GM19455 (cell line): ENCODE results near the gene DENND4A.
"Not testable (repeated sequence)": the region's sequence is repeated elsewhere in the genome, so short reads cannot be mapped to it uniquely, and the experiment has no call there.

ENCODE experiments used
- ATAC-seq: cut with Tn5 transposase; IDR thresholded peaks from one replicate; pipeline ENCODE4 v1.9.1; 2021; ENCODE audit not compliant: unreplicated experiment

The DENND4A gene

DNA sequence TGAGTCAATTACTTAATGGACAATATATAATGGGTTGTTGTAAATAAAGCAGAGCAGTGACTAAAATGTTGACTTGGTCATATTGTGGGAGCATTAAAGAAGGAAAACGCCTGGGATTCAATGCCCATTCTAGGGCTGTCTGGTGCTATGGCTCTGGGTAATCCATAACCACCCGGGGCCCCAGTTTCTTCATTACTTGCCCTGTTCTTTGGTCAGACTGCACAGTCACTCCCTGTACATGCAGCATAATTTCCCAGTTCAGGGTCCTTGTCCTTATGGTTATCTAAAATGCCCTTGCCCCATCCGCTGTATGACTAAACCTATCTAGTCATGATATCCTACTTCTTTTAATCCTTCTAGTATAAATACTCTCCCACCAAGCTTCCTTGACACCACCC lies 27.5 kb upstream of the DENND4A start:
- no peak for ATAC-seq

DNA sequence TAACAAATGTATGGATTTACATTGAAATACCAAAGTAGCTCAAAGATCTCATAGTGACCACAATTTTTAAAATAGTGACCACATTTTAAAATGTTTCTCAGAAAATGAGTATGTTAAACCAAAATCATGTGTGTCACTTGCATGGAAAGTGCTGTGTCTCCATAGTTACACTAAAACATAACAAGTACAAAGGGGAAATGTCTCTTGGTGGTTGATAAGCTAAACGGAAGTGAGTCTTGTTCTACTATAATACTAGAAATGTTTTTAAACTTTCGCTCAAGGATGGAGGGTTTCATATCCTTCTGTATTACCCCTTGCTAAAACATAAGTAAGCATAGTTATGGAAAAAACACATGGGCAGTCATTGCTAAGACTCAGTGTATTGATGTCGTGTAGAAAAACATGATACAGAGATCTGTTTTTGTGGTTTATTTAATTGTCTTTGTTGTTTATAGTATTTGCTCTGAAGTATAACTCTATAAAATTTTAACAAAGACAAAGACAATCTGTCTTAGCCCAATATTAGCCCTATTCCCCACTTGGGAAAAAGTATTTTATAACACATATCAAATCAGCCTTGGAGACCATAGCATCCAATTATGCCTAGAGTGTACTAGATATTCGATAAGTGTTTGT lies 27.0 kb upstream of the DENND4A start:
- peak; percentile 63 for ATAC-seq

DNA sequence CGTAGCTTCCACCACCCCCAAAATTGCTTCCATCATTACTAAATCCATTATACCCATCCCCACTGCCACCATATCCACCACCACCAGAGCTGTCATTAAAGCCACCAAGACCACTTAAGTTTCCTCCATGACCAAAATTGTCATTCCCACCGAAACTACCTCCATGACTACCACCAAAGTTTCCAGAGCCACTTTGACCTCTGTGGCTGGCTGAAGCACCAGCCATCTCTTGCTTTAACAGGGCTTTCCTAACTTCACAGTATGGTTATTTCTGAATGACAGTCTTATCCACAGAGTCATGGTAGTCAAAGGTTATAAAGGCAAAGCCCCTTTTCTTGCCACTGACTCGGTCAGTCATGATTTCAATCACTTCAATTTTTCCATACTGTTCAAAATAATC lies 24.3 kb upstream of the DENND4A start:
- ATAC-seq: no peak

DNA sequence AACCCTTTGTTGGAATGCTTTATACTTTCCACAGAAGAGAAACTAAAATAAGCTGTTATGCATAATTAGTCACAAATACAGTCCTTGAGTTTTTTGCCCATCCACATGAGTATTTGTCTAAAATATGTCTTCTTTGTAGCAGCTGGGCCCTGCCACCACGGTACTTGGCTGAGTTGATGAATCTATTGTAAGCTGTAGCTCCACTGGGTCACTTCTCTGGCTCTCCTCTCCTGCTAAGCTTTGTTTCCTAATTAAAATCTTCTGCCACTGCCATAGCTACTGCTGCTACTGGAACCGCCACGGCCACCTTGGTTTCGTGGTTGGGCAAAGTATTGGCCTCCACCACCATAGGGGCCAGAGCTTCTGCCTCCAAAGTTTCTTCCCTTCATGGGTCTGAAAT lies 23.9 kb upstream of the DENND4A start:
- ATAC-seq: not testable (repeated sequence)

DNA sequence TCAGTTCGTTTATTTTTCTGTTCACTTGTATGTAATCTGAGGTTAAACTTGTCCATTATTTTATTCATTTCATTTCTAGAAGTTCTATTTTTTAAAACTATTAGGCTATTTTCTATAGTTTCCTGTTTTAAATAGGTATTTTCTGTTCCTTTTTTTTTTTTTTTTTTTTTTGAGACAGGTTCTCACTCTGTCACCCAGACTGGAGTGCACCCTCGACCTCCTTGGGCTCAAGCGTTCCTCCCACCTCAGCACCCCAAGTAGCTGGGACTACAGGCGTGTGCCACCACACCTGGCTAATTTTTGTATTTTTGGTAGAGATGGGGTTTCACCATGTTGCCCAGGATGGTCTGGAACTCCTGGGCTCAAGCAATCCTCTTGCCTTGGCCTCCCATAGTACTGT lies 22.2 kb upstream of the DENND4A start:
- not testable (repeated sequence) for ATAC-seq

DNA sequence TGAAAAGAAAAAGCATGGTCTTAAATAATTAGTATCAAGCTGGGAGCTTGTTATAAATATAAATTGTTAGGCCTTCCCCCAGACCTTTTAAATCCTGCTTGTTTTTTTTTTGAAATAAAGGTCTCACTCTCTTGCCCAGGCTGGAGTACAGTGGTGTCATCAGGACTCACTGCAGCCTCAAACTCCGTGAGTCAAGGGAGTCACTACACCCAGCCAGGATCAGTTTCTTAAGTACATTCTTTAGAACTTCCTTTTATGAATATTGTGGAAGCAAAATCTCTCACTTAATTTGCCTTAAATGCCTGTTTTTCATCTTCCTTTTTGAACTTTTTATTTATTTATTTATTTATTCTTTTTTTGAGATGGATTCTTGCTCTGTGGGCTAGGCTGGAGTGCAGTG lies 20.8 kb upstream of the DENND4A start:
- ATAC-seq: no peak

DNA sequence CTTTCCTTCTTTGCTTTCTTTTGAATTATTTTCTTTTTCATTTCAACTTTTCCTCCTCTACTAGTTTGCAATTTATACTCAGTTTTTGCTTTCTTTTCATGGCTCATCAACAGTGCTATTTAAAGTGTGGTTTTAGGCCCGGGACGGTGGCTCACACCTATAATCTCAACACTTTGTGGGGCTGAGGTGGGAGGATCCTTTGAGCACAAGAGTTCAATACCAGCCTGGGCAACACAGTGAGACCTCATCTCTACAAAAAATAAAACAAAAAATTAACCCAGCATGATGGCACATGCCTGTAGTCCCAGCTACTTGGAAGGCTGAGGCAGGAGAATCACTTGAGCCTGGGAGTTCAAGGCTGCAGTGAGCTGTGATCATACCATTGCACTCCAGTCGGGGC lies 20.4 kb upstream of the DENND4A start:
- ATAC-seq: no peak

DNA sequence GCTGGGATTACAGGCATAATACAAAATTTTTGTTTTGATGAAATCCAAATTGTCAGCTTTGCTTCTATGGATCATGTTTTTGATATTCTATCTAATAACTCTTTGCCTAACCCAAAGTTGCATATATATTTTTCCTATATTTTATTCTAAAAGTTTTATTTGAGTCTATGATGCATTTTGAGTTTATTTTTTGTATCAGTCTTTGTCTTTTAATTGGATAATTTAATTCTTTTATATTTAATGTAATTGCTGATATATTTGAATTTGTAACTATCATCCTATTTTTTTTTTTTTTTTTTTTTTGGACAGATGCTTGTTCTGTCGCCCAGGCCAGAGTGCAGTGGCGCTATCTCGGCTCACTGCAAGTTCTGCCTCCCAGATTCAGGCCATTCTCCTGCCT lies 19.7 kb upstream of the DENND4A start:
- no peak for ATAC-seq

DNA sequence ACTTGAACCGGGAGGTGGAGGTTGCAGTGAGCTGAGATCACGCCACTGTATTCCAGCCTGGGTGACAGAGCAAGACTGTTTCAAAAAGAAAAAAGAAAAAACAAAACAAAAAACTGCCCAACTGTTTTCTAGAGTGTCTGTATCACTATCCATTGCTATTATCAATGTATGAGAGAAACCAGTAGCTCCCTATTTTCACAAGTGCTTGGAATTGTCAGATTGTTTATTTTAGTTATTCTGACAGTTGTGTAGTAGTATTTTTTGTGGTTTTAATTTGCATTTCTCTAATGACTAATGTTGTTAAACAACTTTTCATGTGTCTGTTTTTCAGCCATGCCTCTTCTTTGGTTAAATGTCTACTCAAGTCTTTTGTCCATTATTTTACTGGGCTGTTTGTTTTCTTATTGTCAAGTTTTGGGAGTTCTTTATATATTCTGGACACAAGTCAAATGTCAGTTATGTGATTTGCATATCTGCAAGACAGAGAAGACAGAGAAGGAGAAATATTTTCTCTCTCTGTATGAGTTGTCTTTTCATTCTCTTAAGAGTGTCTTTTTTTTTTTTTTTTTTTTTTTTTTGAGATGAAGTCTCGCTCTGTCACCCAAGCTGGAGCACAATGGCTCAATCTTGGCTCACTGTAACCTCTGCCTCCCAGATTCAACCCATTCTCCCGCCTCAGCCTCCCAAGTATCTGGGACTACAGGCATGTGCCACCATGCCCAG lies 19.1 kb upstream of the DENND4A start:
- ATAC-seq: not testable (repeated sequence)

DNA sequence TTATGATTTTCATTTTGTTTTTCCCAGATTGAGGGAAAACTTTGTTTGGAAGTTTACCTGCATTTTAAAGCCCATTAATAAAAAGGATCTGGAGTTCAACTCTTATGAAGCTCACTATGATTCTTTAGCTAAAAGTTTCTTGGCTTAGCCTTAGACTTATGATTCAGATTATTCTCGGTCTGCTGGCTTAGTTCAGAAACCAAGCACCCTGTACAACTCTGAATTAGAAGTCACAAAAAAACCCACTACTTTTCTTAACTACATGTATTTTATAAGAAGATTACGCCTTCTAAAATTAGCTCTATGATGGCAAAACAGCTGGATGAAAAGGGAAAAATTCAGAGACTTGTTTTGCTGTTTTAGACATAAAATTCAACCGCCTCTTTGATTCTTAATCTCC lies 14.3 kb upstream of the DENND4A start:
- no peak for ATAC-seq

DNA sequence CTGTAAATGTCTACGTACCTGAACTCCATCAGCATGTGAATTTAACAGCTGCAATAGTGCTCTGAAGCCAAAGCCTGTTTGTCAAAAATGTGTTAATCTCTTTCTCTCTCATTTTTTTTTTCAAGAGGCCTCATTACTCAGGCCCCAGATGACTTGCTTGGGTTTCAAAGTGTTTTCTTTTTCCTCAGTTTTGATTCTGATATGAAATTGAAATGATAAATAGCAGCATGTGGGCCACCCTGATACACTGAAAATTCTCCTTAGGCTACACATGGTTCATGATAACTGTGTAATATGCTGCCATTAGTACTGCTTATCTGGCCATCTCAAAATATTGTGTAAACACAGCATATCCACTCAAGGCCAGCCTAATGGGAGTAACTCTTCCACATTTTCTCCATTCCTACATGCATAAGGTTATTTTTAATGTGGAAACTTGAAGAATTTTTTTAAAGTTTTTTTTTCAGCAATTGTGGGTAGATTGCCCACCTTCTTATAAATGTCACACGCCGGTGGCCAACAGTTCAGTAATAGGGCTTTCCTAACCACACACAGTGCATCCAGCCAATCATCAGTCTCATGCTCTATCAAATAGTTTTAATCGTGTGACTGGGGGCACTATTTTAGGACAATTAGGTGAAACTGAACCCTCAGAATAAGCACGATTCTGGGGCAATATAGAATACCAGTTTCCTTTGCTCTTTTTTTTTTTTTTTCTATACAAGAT lies 13.1 kb upstream of the DENND4A start:
- ATAC-seq: no peak

DNA sequence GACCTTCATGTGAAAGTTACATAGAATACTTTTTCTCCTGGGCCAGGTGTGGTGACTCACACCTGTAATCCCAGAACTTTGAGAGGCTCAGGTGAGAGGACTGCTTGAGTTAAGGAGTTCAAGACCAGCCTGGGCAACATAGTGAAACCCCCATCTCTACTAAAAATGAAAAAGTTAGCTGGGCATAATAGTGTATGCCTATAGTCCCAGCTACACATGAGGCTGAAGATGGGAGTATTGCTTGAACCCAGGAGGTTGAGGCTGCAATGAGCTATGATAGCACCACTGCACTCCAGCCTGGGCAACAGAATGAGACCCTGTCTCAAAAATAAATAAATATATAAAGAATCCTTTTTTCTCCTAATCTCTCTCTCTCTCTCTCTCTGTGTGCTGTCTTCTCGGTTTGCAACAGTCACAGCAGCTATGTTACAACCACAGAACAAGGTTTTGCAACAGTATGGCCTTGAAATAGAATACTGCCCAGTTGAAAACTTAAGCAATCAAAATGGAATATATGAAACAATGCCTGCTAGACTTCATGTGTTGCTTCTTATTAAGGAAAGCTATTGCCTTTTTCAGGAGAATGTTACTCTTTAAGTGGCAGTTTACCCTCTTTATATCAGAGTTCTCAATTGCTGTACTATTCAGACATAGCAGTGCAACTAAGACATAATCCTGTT lies 12.3 kb upstream of the DENND4A start:
- no peak for ATAC-seq

DNA sequence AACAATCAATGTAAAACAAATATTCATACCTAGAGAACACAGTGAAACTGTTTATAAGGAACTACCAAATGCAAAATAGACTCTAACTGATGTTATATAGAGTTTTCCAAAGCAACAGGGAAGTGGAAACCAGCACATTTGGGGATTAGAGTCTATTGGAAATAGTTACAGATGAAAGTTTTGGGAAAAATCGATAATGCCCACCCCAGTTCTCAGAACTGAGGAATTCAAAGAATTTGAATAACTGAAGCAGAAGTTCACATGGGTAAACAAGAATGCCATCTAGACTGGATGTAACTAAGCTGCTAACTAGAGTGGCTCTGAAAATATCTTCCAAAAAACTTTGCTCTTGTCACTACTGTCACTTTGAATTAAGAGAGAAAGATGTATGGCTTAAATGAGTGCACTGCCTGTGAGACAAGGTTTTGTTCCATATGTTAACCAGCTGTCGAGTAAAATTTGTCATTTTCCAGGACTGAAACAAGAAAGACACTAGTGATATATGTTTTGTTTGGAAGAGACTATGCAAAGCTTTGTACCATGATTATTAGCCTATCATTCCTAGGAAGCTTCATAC lies 9.2 kb upstream of the DENND4A start:
- no peak for ATAC-seq

DNA sequence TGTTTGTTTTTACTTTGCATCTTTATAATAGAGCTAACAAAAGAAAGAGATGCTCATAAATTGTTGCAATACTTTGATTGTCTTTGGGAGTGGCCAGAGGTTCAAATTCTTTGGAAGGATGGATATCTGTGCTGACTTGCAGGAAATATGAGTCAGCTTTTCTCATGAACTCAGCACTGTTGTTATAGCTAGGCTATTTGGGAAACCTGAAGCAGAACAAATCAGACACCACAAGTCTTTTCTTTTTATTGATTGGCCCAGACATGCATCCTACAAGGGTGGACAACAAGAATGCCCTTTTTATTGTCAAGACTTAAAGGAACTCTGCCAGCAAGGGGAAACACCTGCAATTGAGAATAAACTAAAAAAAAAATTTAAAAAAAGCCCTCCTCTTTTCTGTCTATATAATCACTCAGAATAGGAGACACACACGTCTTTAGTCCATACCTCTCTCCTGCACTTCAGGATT lies 4.6 kb upstream of the DENND4A start:
- no peak for ATAC-seq

DNA sequence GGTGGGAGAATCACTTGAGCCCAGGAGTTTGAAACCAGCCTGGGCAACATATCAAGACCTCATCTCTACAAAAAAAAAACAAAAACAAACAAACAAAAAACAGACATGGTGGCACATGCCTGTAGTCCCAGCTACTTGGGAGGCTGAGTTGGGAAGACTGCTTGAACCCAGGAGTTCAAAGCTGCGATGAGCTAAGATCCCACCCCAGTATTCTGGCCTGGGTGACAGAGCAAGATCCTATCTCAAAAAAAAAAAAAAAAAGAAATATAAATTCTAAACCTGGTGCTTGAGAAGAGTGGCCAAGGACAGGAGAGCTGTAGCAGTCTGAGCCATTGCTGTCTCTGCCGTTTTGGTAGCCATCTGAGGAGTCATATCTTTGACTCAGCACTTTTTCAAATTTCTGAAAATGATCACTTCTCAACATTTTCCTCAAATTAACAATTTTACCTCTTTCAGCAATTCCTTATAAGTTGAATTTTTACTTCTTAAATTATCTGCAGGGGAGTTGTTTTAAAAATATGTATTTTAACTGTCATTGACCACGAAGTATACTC lies 3.6 kb upstream of the DENND4A start:
- no peak for ATAC-seq

DNA sequence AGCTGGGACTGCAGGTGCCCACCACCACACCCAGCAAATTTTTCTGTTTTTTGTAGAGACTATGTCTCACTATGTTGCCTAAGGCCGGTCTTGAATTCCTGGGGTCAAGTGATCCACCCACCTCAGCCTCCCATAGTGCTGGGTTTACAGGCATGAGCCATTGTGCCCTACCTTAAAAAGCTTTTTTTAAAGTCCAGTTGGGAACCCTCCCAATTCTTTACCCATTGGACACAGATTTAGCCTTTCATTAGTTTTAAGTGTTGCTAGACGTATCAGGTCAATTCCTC lies 1.7 kb upstream of the DENND4A start:
- no peak for ATAC-seq

DNA sequence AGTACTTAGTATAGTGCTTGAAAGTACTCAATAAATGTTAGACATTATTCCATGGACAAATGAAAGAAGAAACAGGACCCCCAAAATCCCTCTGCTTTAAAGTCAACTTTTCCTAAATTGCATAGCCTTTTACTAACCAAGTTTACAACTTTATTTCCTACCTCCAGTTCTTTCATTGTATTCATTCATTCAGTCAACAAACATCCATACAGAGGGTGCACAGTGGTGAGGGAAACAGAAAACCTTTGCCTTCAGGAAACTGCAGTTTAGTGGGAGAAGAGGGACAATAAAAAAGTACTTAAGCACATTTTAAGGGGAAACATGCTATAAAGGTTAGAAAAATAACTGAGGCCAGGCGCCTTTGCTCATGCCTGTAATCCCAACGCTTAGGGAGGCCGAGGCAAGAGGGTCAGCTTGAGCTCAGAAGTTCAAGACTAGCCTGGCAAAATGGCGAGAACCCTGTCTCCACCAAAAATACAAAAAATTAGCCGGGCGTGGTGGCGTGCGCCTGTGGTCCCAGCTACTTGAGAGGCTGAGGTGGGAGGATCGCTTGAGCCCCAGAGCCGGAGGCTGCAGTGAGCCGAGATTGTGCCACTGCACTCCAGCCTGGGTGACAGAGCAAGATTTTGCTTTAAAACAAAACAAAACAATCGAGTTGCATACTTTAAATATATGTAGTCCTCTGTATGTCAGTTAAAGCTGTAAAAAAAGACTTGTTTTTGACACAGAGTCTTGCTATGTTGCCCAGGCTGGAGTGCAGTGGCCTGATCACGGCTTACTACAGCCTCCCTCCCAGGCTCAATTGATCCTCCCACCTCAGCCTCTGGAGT lies 1.1 kb upstream of the DENND4A start:
- ATAC-seq: no peak

DNA sequence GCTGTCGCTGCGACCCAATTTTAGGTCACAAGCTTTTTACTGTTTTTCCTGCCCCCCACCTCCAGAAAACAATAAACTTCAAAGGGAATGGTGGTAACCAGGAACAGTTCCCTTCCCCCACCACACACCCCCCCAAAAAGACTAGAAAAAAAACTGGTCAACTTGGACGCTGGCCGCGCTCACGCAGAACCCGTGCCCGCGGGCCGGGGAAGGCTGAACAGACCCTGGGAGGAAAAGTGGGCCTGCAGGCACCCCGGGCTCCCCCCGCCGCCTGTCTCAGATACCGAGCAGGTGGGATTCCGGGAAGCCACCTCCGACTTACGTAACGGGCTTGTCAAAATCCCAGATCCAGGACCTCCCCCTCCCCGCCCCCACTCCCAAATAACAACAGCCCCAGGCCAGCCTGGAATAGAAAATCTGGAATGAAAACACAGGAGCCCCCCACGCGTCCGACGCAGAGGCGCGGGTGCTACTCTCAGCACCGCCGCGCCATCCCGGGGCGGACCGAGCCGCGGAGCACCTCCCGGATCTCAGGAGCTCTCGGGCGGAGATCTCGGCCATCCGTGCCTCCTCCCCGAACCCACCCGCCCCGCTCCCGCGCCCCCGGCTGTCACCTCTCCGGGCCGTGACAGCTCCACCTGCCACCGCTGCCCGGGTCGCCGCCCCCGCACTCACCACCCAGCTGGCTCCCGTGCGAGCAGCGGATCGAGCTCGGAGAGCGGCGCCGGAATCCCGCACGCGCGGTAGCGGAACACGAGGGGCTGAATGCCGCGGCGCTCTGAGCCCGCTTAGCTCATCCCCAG lies 557 bp downstream of the DENND4A start:
- no peak for ATAC-seq

DNA sequence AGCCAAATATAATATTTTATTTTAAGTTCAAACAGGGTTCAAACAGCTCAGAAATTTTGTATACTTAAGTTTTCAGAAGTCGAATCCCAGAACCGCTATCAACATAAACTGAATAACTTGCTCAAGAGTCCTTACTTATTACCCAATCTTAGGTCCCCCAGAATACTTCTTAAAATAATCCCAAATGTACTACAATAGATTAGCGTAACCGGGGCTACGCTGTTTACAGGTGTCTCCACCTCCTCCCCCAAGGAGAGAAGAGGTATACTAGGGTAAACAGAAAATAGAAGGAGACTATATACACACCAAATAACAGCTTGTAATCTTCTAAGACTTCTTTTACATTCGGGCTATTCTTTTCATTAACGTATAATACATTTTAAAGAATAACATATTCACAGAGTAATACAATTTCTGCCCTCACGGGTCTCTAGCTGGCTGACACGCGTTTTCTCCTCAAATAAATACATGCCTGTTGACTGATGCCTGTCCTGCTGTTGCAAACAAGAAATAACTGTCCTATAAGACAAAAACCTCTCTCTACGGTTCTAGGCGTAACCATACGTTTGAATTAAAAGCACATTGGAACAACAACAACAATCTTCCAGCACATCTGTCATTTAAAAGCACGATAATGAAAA lies 1.3 kb downstream of the DENND4A start:
- ATAC-seq: no peak
